ENCODE results near the gene WNK2. TPM values are rescaled to one million over a fixed set of nuclear protein-coding genes. Genes with fewer than 3 reads are reported as not detected.

Gene WNK2
- total RNA-seq, 1 donor from 2014 or later: 9.7 TPM

GRCh38 chr9:93236541-93237206 lies 52.7 kb downstream of the WNK2 start:
- no peak for TF ChIP-seq CTCF (IDR thresholded peaks at IDR 0.05; ENCODE audit: insufficient read depth, low read length, poor library complexity, severe bottlenecking)
- Histone ChIP-seq H3K4me3 (ENCODE audit: low read depth, low read length) (no peak overlapping the region), H3K36me3 (ENCODE audit: control insufficient read depth, insufficient read depth, low read length) (no peaks in the 10 kb centered on the region), H3K27me3 (ENCODE audit: control insufficient read depth, insufficient read depth, low read length) (no peaks in the 10 kb centered on the region)
- no peak for DNase-seq (ENCODE audit: low read depth)

DNA sequence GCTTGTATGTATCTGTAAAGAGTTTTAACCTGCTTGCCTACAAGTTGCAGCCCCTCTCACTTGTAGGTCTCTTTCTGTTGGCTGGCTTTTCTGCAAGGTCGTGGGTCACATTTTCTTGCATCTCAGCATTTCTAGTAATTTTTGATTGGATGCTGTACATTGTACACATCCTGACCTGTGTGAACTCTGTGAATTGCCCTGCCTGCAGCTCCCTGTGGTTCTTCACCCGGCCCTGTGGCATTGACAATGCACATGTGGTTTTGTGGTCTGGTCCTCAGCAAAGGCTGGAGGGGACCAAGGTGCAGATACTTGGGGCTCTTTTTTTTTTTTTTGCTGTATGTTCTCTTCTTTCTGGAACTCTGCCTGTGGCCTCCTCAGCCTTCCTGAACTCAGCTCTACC lies 53.6 kb downstream of the WNK2 start:
- no peak for DNase-seq (ENCODE audit: low read depth)
- no peak for TF ChIP-seq CTCF (IDR thresholded peaks at IDR 0.05; ENCODE audit: insufficient read depth, low read length, poor library complexity, severe bottlenecking)
- H3K36me3 ChIP-seq (ENCODE audit: control insufficient read depth, insufficient read depth, low read length): no peaks in the 10 kb centered on the region
- H3K4me3 ChIP-seq (ENCODE audit: low read depth, low read length): no peak overlapping the region
- no peaks in the 10 kb centered on the region for H3K27me3 ChIP-seq (ENCODE audit: control insufficient read depth, insufficient read depth, low read length)

GRCh38 chr9:93238953-93239925 lies 55.3 kb downstream of the WNK2 start:
- no peak for DNase-seq (ENCODE audit: low read depth)
- no peak for TF ChIP-seq CTCF (IDR thresholded peaks at IDR 0.05; ENCODE audit: insufficient read depth, low read length, poor library complexity, severe bottlenecking)

DNA sequence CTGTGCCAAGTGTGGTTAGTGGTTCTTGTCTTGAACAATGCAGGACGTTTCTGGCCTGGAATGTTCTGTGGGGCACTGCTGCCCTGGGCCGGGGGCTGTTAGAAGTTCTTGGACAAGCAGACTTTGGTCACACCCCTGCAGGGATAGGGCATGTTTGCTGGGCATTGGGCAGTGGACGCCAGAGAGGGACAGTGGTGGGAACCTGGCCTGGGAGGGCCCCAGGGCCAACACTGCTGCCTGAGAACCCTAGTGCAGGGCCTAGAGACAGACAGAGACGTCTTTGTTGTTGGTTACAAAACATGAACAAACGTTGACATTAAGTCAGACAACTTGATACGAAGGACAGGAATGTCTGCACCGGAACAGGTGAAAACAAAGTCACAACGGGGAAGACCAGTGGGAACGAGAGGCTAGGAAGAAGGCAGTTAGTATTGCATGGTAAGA lies 57.0 kb downstream of the WNK2 start:
- Histone ChIP-seq H3K27me3 (ENCODE audit: control insufficient read depth, insufficient read depth, low read length) (no peaks in the 10 kb centered on the region), H3K36me3 (ENCODE audit: control insufficient read depth, insufficient read depth, low read length) (no peaks in the 10 kb centered on the region), H3K4me3 (ENCODE audit: low read depth, low read length) (no peak overlapping the region)
- no peak for TF ChIP-seq CTCF (IDR thresholded peaks at IDR 0.05; ENCODE audit: insufficient read depth, low read length, poor library complexity, severe bottlenecking)
- no peak for DNase-seq (ENCODE audit: low read depth)

More at GRCh38 chr9:93238953-93239925, 55.3 kb downstream of the WNK2 start:
- no peaks in the 10 kb centered on the region for H3K27me3 ChIP-seq (ENCODE audit: control insufficient read depth, insufficient read depth, low read length)
- H3K4me3 ChIP-seq (ENCODE audit: low read depth, low read length): no peak overlapping the region
- H3K36me3 ChIP-seq (ENCODE audit: control insufficient read depth, insufficient read depth, low read length): no peaks in the 10 kb centered on the region

- Histone ChIP-seq H3K27me3 (ENCODE audit: control insufficient read depth, insufficient read depth, low read length) (no peaks in the 10 kb centered on the region), H3K36me3 (ENCODE audit: control insufficient read depth, insufficient read depth, low read length) (no peaks in the 10 kb centered on the region), H3K4me3 (ENCODE audit: low read depth, low read length) (no peak overlapping the region)
- TF ChIP-seq CTCF (IDR thresholded peaks at IDR 0.05; ENCODE audit: insufficient read depth, low read length, poor library complexity, severe bottlenecking): no peak
- no peak for DNase-seq (ENCODE audit: low read depth)
These were observed 59.2 kb downstream of the WNK2 start for GRCh38 chr9:93243112-93243511.
